GM12874 (cell line): ENCODE data around the gene CPEB4.

Experiments
- TF ChIP-seq, protein P1 (sequence below): IDR thresholded peaks from 2 replicates; pipeline ENCODE4 v1.5.1; 2011; ENCODE audit warnings: low read depth, mild to moderate bottlenecking, control low read depth, low read length, moderate library complexity; ENCODE audit not compliant: insufficient read depth

CPEB4 gene

DNA sequence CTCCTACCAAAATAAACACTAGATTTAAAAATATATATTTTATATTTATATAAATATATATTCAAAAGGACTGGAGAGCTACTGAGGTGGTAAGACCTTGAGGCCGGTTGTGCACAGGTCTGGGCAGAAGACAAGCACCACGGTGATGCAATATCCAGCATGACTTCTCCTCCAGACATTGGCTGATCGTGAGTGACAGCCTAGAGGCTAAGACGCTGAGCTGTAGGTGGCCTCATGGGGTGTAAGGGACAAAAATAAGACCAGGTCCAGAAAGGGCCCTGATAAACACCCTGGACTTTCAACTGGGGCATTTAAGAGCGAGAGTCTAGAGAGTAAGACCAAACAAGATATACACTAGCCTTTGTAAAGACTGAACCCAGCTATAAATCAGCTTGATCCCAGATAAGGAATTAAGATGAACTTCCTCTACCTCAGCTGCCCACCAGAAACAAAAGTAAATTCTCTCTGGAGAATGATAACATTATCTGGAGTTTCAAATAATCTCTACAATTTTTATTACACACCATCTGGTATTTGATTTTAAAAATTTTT lies 86.6 kb downstream of the CPEB4 start:
- TF ChIP-seq, protein P1, sequence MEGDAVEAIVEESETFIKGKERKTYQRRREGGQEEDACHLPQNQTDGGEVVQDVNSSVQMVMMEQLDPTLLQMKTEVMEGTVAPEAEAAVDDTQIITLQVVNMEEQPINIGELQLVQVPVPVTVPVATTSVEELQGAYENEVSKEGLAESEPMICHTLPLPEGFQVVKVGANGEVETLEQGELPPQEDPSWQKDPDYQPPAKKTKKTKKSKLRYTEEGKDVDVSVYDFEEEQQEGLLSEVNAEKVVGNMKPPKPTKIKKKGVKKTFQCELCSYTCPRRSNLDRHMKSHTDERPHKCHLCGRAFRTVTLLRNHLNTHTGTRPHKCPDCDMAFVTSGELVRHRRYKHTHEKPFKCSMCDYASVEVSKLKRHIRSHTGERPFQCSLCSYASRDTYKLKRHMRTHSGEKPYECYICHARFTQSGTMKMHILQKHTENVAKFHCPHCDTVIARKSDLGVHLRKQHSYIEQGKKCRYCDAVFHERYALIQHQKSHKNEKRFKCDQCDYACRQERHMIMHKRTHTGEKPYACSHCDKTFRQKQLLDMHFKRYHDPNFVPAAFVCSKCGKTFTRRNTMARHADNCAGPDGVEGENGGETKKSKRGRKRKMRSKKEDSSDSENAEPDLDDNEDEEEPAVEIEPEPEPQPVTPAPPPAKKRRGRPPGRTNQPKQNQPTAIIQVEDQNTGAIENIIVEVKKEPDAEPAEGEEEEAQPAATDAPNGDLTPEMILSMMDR, result no peak

DNA sequence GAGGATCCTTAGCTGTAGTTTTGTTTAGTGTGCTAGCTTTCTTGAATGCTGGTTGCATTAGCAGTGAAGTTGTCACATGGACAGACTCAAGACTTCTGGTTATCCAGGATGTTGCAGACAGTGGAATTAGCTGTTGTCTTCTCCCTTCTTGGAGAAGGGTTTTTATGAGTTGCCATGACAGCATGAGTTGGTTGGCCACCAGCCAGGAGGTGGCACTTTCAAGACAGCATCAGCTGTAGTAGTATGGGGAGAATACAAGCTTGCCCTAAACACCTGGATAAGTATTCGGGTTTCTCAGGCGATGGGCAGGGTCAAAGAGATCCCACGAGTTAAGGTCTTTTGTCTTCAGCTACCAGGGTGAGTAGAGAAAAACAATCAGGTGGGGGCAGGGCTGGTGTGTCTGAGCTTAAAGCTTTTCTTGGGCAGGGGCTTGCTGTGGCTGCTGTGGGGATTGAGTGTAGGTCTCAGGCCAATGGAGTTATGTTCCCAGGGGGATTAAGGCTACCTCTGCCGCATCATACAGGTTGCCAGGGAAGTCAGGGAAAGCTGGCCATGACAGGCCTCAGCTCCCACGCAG lies 93.1 kb downstream of the CPEB4 start:
- TF ChIP-seq, protein P1, result no peak

DNA sequence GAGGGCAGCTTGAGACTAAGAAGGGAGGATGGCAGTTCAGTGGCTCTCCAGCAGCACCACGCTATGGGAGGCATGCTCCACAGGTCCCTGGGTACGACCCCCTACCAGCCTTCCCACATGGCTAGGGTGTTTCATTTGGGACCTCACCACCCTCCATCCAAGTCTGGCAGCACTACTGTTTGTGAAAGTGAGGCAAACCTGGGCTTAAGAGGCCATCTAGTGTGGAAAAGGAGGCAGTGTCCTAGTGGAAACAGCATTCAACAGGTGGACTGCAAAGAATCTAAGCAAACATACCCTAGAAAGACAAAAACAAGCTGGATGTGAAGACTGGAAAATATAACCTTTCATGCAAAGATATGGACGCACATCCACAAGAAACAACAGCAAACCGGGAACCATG lies 96.1 kb downstream of the CPEB4 start:
- TF ChIP-seq, protein P1, result peak; percentile 24; the same call in 1 of the 2 replicates

- TF ChIP-seq, protein P1, result no peak
Measured at GRCh38 chr5:173988554-173989431, 100.6 kb downstream of the CPEB4 start, which contains the start of gene C5orf47. Gene C5orf47, plus strand, starts transcription at chr5:173989170. Its CDS starts 94 bp downstream, at chr5:173989264.

GRCh38 chr5:173989432-173990082 lies 101.4 kb downstream of the CPEB4 start:
- TF ChIP-seq, protein P1, result no peak

DNA sequence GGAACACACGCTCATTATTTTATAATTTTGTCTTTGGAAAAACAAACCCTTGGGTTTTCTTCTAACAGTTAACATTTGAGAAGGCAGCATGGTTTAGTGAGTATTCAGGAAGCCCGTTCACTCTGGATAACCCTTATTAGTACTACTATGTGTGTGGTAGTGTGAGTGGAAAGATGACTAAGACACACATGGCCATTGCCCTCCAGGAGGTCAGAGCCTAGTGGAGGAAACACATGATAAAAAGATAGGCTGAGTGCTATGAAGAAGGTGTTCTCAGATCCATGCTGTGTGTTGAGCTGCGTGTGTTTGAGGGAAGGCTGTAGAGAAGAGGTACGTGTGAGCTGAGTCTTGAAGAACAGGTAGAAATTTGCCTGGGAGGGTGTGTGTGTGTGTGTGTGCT lies 109.2 kb downstream of the CPEB4 start:
- TF ChIP-seq, protein P1, result no peak

DNA sequence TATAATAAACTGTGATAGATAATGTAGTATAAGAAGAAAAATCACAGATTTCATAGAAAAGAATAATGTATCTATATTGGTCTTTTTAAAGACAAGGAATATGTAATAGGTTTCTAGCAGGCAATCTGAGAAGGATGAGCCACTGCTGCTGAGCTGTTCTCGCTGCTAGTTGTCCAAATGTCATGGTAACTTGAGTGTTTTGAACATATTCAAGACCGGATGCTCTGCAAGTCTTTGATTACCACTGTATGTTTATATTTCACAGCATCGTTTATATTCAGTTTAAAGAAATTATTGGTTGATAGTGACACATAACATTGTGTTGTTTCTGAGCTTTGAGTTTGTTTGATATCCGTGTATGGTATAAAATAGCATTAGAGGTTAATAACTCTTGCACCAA lies 110.4 kb downstream of the CPEB4 start:
- TF ChIP-seq, protein P1, result no peak
